Activated naive CD4-positive, alpha-beta T cell treated with anti-CD3 and anti-CD28 coated beads, Interleukin-2, amount 10 ng/mL, durations not matched to agents 7 days and 5 days (primary cell): ENCODE results near the gene HEYL.

Source experiments
- CTCF ChIA-PET: fragments of 350-600 bp; sonication (Branson Sonifier 250); formaldehyde crosslinking; loops from one replicate; lab custom pipeline; 2021; ENCODE audit warnings: antibody characterized with exemption; lab: Charles Lee
- DNase-seq: peaks from one replicate; pipeline ENCODE4 v3.0.0-alpha.2; 2020
- H3K27ac Mint-ChIP-seq: one replicate; pipeline ENCODE4 v1.8.0; 2021; ENCODE audit warnings: mild to moderate bottlenecking, moderate library complexity, mixed read lengths
- H3K27me3 Mint-ChIP-seq: one replicate; pipeline ENCODE4 v1.8.0; 2021; ENCODE audit warnings: mild to moderate bottlenecking, mixed read lengths
- H3K36me3 Mint-ChIP-seq: one replicate; pipeline ENCODE4 v1.8.0; 2021; ENCODE audit warnings: mixed read lengths
- H3K4me1 Mint-ChIP-seq: one replicate; pipeline ENCODE4 v1.8.0; 2021; ENCODE audit warnings: mixed read lengths
- H3K4me3 Mint-ChIP-seq: one replicate; pipeline ENCODE4 v1.8.0; 2021; ENCODE audit warnings: mild to moderate bottlenecking, moderate library complexity, mixed read lengths
- H3K9me3 Mint-ChIP-seq: one replicate; pipeline ENCODE4 v1.8.0; 2021; ENCODE audit warnings: mixed read lengths

The HEYL gene

GRCh38 chr1:39676948-39677548 is 37.6 kb upstream of the HEYL start:
- CTCF ChIA-PET: interaction anchor here (1.5 kb wide), 1 partner anchor 19 kb away, joined by 5 read pairs; no protein-coding TSS in a partner anchor
- Mint-ChIP-seq H3K27me3 (peaks cover 46% of the 10 kb centered on the region), H3K4me1 (peaks cover 18% of the 10 kb centered on the region), H3K4me3 (no peak overlapping the region), H3K36me3 (no peaks in the 10 kb centered on the region), H3K27ac (no peak overlapping the region), H3K9me3 (no peaks in the 10 kb centered on the region)
- no peak for DNase-seq

- Mint-ChIP-seq H3K27ac (no peak overlapping the region), H3K9me3 (no peaks in the 10 kb centered on the region), H3K4me3 (no peak overlapping the region), H3K36me3 (no peaks in the 10 kb centered on the region), H3K4me1 (peaks cover 4% of the 10 kb centered on the region), H3K27me3 (peaks cover 54% of the 10 kb centered on the region)
- CTCF ChIA-PET: interaction anchor here (10.3 kb wide), 1 partner anchor 17 kb away, joined by 115 read pairs; no protein-coding TSS in a partner anchor
- DNase-seq: no peak
These were observed 35.8 kb upstream of the HEYL start for GRCh38 chr1:39675220-39675619.

- no peak overlapping the region for H3K4me3 Mint-ChIP-seq
- CTCF ChIA-PET: interaction anchor here (0.7 to 10.3 kb wide), 14 partner anchors 8 to 565 kb away, joined by 3 to 115 read pairs (median 4); partner anchors contain the start of gene HPCAL4
- H3K27ac Mint-ChIP-seq: no peak overlapping the region
- H3K9me3 Mint-ChIP-seq: no peaks in the 10 kb centered on the region
- peaks cover 63% of the 10 kb centered on the region for H3K27me3 Mint-ChIP-seq
- no peak for DNase-seq
- H3K36me3 Mint-ChIP-seq: no peaks in the 10 kb centered on the region
- H3K4me1 Mint-ChIP-seq: peaks cover 2% of the 10 kb centered on the region
These were observed 33.8 kb upstream of the HEYL start for GRCh38 chr1:39673215-39673614.

GRCh38 chr1:39672551-39672947 is 33.1 kb upstream of the HEYL start:
- CTCF ChIA-PET: interaction anchor here (0.6 to 10.3 kb wide), 16 partner anchors 9 to 69 kb away, joined by 3 to 115 read pairs (median 4); partner anchors contain the start of gene HPCAL4
- H3K27ac Mint-ChIP-seq: no peak overlapping the region
- H3K9me3 Mint-ChIP-seq: no peaks in the 10 kb centered on the region
- peaks cover 66% of the 10 kb centered on the region for H3K27me3 Mint-ChIP-seq
- no peaks in the 10 kb centered on the region for H3K36me3 Mint-ChIP-seq
- DNase-seq: peak; percentile 55
- H3K4me1 Mint-ChIP-seq: peaks cover 4% of the 10 kb centered on the region
- no peak overlapping the region for H3K4me3 Mint-ChIP-seq

- Mint-ChIP-seq H3K4me3 (peak within 1 kb of the TSS; percentile 48), H3K36me3 (no peaks in the 10 kb centered on the region), H3K9me3 (no peaks in the 10 kb centered on the region), H3K27ac (no peak within 1 kb of the TSS), H3K27me3 (peaks cover 72% of the 10 kb centered on the region), H3K4me1 (peaks cover 8% of the 10 kb centered on the region)
- DNase-seq: peak; percentile 36
- CTCF ChIA-PET: interaction anchor here (0.6 to 10.3 kb wide), 17 partner anchors 9 to 70 kb away, joined by 3 to 115 read pairs (median 4); partner anchors contain the start of gene HPCAL4
These were observed 32.5 kb upstream of the HEYL start, which contains the start of gene NT5C1A for GRCh38 chr1:39671793-39672550. NT5C1A (minus strand) TSS chr1:39672107; CDS start chr1:39672038, 69 bp downstream.

GRCh38 chr1:39671433-39671792 is 32.0 kb upstream of the HEYL start:
- CTCF ChIA-PET: interaction anchor here (1.1 to 10.3 kb wide), 11 partner anchors 10 to 66 kb away, joined by 3 to 115 read pairs (median 4); no protein-coding TSS in a partner anchor
- Mint-ChIP-seq H3K36me3 (no peaks in the 10 kb centered on the region), H3K9me3 (no peaks in the 10 kb centered on the region), H3K4me1 (peaks cover 13% of the 10 kb centered on the region), H3K4me3 (no peak overlapping the region), H3K27me3 (peaks cover 77% of the 10 kb centered on the region), H3K27ac (no peak overlapping the region)
- DNase-seq: no peak

- H3K4me3 Mint-ChIP-seq: no peak overlapping the region
- DNase-seq: no peak
- H3K9me3 Mint-ChIP-seq: no peaks in the 10 kb centered on the region
- H3K36me3 Mint-ChIP-seq: no peaks in the 10 kb centered on the region
- H3K4me1 Mint-ChIP-seq: peaks cover 13% of the 10 kb centered on the region
- CTCF ChIA-PET: interaction anchor here (0.9 to 10.3 kb wide), 12 partner anchors 11 to 578 kb away, joined by 3 to 115 read pairs (median 4); no protein-coding TSS in a partner anchor
- no peak overlapping the region for H3K27ac Mint-ChIP-seq
- peaks cover 77% of the 10 kb centered on the region for H3K27me3 Mint-ChIP-seq
These were observed 31.2 kb upstream of the HEYL start for GRCh38 chr1:39670689-39671088.

- DNase-seq: no peak
- Mint-ChIP-seq H3K4me3 (no peak overlapping the region), H3K27ac (no peak overlapping the region), H3K9me3 (no peaks in the 10 kb centered on the region), H3K27me3 (peaks cover 69% of the 10 kb centered on the region), H3K36me3 (no peaks in the 10 kb centered on the region), H3K4me1 (peaks cover 13% of the 10 kb centered on the region)
- CTCF ChIA-PET: interaction anchor here (1.3 to 10.3 kb wide), 4 partner anchors 10 to 149 kb away, joined by 3 to 115 read pairs (median 6); no protein-coding TSS in a partner anchor
These were observed 29.5 kb upstream of the HEYL start for GRCh38 chr1:39668894-39669293.

- Mint-ChIP-seq H3K4me1 (peaks cover 13% of the 10 kb centered on the region), H3K27ac (no peak overlapping the region), H3K36me3 (no peaks in the 10 kb centered on the region), H3K27me3 (peaks cover 61% of the 10 kb centered on the region), H3K4me3 (no peak overlapping the region), H3K9me3 (no peaks in the 10 kb centered on the region)
- CTCF ChIA-PET: interaction anchor here (0.7 to 10.3 kb wide), 6 partner anchors 9 to 62 kb away, joined by 3 to 115 read pairs (median 10); no protein-coding TSS in a partner anchor
- DNase-seq: no peak
These were observed 28.7 kb upstream of the HEYL start for GRCh38 chr1:39668111-39668510.

- H3K27ac Mint-ChIP-seq: no peak overlapping the region
- peaks cover 54% of the 10 kb centered on the region for H3K27me3 Mint-ChIP-seq
- H3K36me3 Mint-ChIP-seq: no peaks in the 10 kb centered on the region
- CTCF ChIA-PET: interaction anchor here (0.8 to 10.3 kb wide), 4 partner anchors 8 to 61 kb away, joined by 5 to 115 read pairs (median 11); no protein-coding TSS in a partner anchor
- no peaks in the 10 kb centered on the region for H3K9me3 Mint-ChIP-seq
- H3K4me3 Mint-ChIP-seq: no peak overlapping the region
- peaks cover 11% of the 10 kb centered on the region for H3K4me1 Mint-ChIP-seq
- DNase-seq: no peak
These were observed 27.3 kb upstream of the HEYL start for GRCh38 chr1:39666772-39667171.

GRCh38 chr1:39663559-39663958 is 24.1 kb upstream of the HEYL start:
- H3K9me3 Mint-ChIP-seq: no peaks in the 10 kb centered on the region
- DNase-seq: no peak
- no peak overlapping the region for H3K27ac Mint-ChIP-seq
- H3K4me1 Mint-ChIP-seq: peaks cover 11% of the 10 kb centered on the region
- no peak overlapping the region for H3K4me3 Mint-ChIP-seq
- CTCF ChIA-PET: interaction anchor here (0.7 to 7.8 kb wide), 3 partner anchors 10 to 1674 kb away, joined by 3 to 126 read pairs (median 6); partner anchors contain the start of gene SF3A3
- H3K27me3 Mint-ChIP-seq: peaks cover 40% of the 10 kb centered on the region
- no peaks in the 10 kb centered on the region for H3K36me3 Mint-ChIP-seq

GRCh38 chr1:39662861-39663260 is 23.4 kb upstream of the HEYL start:
- H3K4me1 Mint-ChIP-seq: peaks cover 12% of the 10 kb centered on the region
- no peak overlapping the region for H3K4me3 Mint-ChIP-seq
- H3K27me3 Mint-ChIP-seq: peaks cover 39% of the 10 kb centered on the region
- CTCF ChIA-PET: interaction anchor here (1.4 to 7.8 kb wide), 2 partner anchors 10 to 55 kb away, joined by 6 to 126 read pairs; no protein-coding TSS in a partner anchor
- no peak for DNase-seq
- H3K36me3 Mint-ChIP-seq: no peaks in the 10 kb centered on the region
- H3K9me3 Mint-ChIP-seq: no peaks in the 10 kb centered on the region
- no peak overlapping the region for H3K27ac Mint-ChIP-seq

GRCh38 chr1:39659538-39659937 is 20.1 kb upstream of the HEYL start:
- Mint-ChIP-seq H3K4me1 (peaks cover 4% of the 10 kb centered on the region), H3K36me3 (no peaks in the 10 kb centered on the region), H3K27me3 (peaks cover 42% of the 10 kb centered on the region), H3K27ac (no peak overlapping the region), H3K4me3 (no peak overlapping the region), H3K9me3 (no peaks in the 10 kb centered on the region)
- CTCF ChIA-PET: interaction anchor here (1.1 to 7.8 kb wide), 7 partner anchors 9 to 102 kb away, joined by 3 to 126 read pairs (median 8); partner anchors contain the start of gene NT5C1A
- no peak for DNase-seq

- Mint-ChIP-seq H3K9me3 (no peaks in the 10 kb centered on the region), H3K4me1 (peaks cover 4% of the 10 kb centered on the region), H3K36me3 (no peaks in the 10 kb centered on the region), H3K27ac (no peak overlapping the region), H3K4me3 (no peak overlapping the region), H3K27me3 (peaks cover 42% of the 10 kb centered on the region)
- no peak for DNase-seq
- CTCF ChIA-PET: interaction anchor here (1.1 to 7.8 kb wide), 16 partner anchors 8 to 140 kb away, joined by 3 to 126 read pairs (median 6); partner anchors contain the start of genes HPCAL4 and NT5C1A
These were observed 19.7 kb upstream of the HEYL start for GRCh38 chr1:39659110-39659509.
